ENCODE measurements around the gene RCOR2.

Gene RCOR2

DNA sequence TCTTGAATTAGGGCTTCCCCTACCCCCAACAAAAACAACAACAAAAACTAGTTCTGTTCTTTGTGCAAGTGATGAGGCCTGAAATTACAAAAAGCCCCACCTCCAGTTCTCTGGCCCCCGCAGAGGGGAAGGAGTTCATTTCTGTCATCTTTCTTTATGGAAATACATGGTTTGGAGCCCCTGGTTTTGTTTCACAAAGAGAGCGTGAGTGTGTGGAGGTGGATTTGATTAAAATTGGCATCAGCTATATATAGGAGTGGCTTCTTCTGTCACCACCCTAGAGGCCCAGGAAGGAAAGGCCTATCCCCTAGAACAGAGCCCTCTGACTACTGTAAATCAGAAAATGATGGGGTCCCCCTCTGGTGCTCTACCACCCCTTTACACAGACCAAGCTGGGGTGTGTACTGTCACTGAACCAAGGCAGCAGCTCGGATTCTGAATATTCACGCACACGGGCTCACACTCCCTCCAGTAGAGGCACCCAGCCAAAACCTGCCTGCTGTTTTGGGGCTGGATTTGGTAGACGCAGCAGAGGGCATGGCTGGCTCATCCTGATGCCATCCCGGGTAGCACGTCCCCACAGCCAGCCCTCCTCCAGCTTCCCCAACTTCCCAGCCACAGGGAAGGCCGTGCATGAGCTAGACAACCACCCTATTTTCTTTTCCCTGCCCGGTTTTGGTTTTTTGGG lies 19.4 kb downstream of the RCOR2 start:
- Histone ChIP-seq H3K27me3 (ENCODE audit: insufficient read depth, low read length, poor library complexity) (no peaks in the 10 kb centered on the region), H3K9me3 (ENCODE audit: insufficient read depth, low read length, severe bottlenecking) (no peaks in the 10 kb centered on the region), H3K27ac (ENCODE audit: low read length) (no peak overlapping the region)

GRCh38 chr11:63896071-63896470 lies 20.9 kb downstream of the RCOR2 start:
- Histone ChIP-seq H3K4me1 (ENCODE audit: insufficient read depth, low read length) (no peaks in the 10 kb centered on the region), H3K27me3 (ENCODE audit: insufficient read depth, low read length, poor library complexity) (no peaks in the 10 kb centered on the region), H2AFZ (ENCODE audit: low read depth, low read length) (no peak overlapping the region), H3K4me2 (ENCODE audit: insufficient read depth, low read length) (no peak overlapping the region), H3K36me3 (ENCODE audit: insufficient read depth, low read length) (peaks cover 74% of the 10 kb centered on the region), H3K27ac (ENCODE audit: low read length) (no peak overlapping the region), H3K9ac (ENCODE audit: low read depth, low read length) (no peak overlapping the region), H3K79me2 (ENCODE audit: insufficient read depth, low read length) (peaks cover 37% of the 10 kb centered on the region), H4K20me1 (ENCODE audit: insufficient read depth, low read length) (peaks cover 42% of the 10 kb centered on the region), H3K9me3 (ENCODE audit: insufficient read depth, low read length, severe bottlenecking) (no peaks in the 10 kb centered on the region), H3K4me3 (ENCODE audit: low read depth in 1 of 2, low read length in 2 of 2) (no peak overlapping the region)
- TF ChIP-seq EZH2 (IDR thresholded peaks at IDR 0.05; ENCODE audit: borderline replicate concordance, low read depth, low read length, severe bottlenecking): no peak
- TF ChIP-seq, protein P1, sequence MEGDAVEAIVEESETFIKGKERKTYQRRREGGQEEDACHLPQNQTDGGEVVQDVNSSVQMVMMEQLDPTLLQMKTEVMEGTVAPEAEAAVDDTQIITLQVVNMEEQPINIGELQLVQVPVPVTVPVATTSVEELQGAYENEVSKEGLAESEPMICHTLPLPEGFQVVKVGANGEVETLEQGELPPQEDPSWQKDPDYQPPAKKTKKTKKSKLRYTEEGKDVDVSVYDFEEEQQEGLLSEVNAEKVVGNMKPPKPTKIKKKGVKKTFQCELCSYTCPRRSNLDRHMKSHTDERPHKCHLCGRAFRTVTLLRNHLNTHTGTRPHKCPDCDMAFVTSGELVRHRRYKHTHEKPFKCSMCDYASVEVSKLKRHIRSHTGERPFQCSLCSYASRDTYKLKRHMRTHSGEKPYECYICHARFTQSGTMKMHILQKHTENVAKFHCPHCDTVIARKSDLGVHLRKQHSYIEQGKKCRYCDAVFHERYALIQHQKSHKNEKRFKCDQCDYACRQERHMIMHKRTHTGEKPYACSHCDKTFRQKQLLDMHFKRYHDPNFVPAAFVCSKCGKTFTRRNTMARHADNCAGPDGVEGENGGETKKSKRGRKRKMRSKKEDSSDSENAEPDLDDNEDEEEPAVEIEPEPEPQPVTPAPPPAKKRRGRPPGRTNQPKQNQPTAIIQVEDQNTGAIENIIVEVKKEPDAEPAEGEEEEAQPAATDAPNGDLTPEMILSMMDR (IDR thresholded peaks at IDR 0.05; ENCODE audit: borderline replicate concordance, extremely low read depth, low read length, poor library complexity, severe bottlenecking): no peak
- ATAC-seq (ENCODE audit: insufficient read depth, low read depth) (no peak), DNase-seq (no peak)

More for the DNA sequence above, 19.4 kb downstream of the RCOR2 start:
- Histone ChIP-seq H3K36me3 (ENCODE audit: insufficient read depth, low read length) (peaks cover 81% of the 10 kb centered on the region), H3K4me2 (ENCODE audit: insufficient read depth, low read length) (no peak overlapping the region), H4K20me1 (ENCODE audit: insufficient read depth, low read length) (peaks cover 27% of the 10 kb centered on the region), H3K79me2 (ENCODE audit: insufficient read depth, low read length) (peaks cover 21% of the 10 kb centered on the region), H3K4me3 (ENCODE audit: low read depth in 1 of 2, low read length in 2 of 2) (no peak overlapping the region), H3K9ac (ENCODE audit: low read depth, low read length) (no peak overlapping the region), H2AFZ (ENCODE audit: low read depth, low read length) (no peak overlapping the region), H3K4me1 (ENCODE audit: insufficient read depth, low read length) (no peaks in the 10 kb centered on the region)
- no peak for ATAC-seq (ENCODE audit: insufficient read depth, low read depth)
- TF ChIP-seq, protein P1 (IDR thresholded peaks at IDR 0.05; ENCODE audit: borderline replicate concordance, extremely low read depth, low read length, poor library complexity, severe bottlenecking): no peak
- no peak for TF ChIP-seq EZH2 (IDR thresholded peaks at IDR 0.05; ENCODE audit: borderline replicate concordance, low read depth, low read length, severe bottlenecking)
- no peak for DNase-seq

DNA sequence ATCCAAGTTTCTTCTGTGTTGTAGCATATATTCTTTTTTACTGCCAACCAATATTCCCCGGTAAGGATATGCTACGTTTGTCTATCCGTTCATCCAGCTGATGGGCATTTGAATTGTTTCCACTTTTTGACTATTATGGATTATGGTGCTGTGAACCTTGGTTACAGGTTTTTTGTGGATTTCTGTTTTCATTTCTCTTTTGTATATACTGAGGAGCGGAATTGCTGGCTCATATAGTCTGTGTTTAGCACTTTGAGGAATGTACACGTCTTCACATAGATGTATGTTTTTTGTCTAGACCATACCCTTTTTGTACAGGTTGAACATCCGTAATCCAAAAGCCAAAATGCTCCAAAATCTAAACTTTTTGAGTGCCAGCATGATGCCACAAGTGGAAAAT lies 23.6 kb downstream of the RCOR2 start:
- Histone ChIP-seq H3K9me3 (ENCODE audit: insufficient read depth, low read length, severe bottlenecking) (no peaks in the 10 kb centered on the region), H3K27me3 (ENCODE audit: insufficient read depth, low read length, poor library complexity) (no peaks in the 10 kb centered on the region), H3K4me2 (ENCODE audit: insufficient read depth, low read length) (no peak overlapping the region), H3K79me2 (ENCODE audit: insufficient read depth, low read length) (peaks cover 64% of the 10 kb centered on the region), H3K4me3 (ENCODE audit: low read depth in 1 of 2, low read length in 2 of 2) (no peak overlapping the region), H3K9ac (ENCODE audit: low read depth, low read length) (no peak overlapping the region), H3K4me1 (ENCODE audit: insufficient read depth, low read length) (peaks cover 11% of the 10 kb centered on the region), H3K36me3 (ENCODE audit: insufficient read depth, low read length) (peaks cover 65% of the 10 kb centered on the region), H4K20me1 (ENCODE audit: insufficient read depth, low read length) (peaks cover 61% of the 10 kb centered on the region), H2AFZ (ENCODE audit: low read depth, low read length) (no peak overlapping the region), H3K27ac (ENCODE audit: low read length) (no peak overlapping the region)
- TF ChIP-seq EZH2 (IDR thresholded peaks at IDR 0.05; ENCODE audit: borderline replicate concordance, low read depth, low read length, severe bottlenecking): no peak
- TF ChIP-seq, protein P1 (IDR thresholded peaks at IDR 0.05; ENCODE audit: borderline replicate concordance, extremely low read depth, low read length, poor library complexity, severe bottlenecking): no peak
- DNase-seq (no peak), ATAC-seq (ENCODE audit: insufficient read depth, low read depth) (no peak)

Data from DND-41 (cell line).